PC-9 (cell line): ENCODE results near the gene FAF1. TPM values are rescaled to one million over a fixed set of nuclear protein-coding genes. Genes with fewer than 3 reads are reported as not detected.

Source experiments
- BruUV-seq: library from RNA; stranded (reverse); fragments of 400-500 nt; replicated peaks from 2 replicates; lab custom pipeline; 2021; lab: Mats Ljungman, UMichigan
- CTCF ChIA-PET: fragments of 300-600 bp; sonication (Branson Sonifier 250); formaldehyde crosslinking; loops from one replicate; lab custom pipeline; 2022; ENCODE audit warnings: antibody characterized with exemption; lab: Charles Lee
- POLR2A ChIA-PET: fragments of 300-600 bp; sonication (Branson Sonifier 250); formaldehyde crosslinking; loops from one replicate; lab custom pipeline; 2022; ENCODE audit warnings: antibody characterized with exemption; ENCODE audit not compliant: unreplicated experiment; lab: Charles Lee
- DNase-seq, 2 experiments: peaks; one replicate each; pipeline versions ENCODE4 v3.0.0 to v3.0.0-alpha.2; 2015 to 2022; ENCODE audit warnings: mixed read lengths in 1 of 2
- H2AFZ ChIP-seq: fragments of 200-600 bp; sonication (generic); 2 replicates; pipeline ENCODE4 v1.8.1; 2017; ENCODE audit warnings: antibody characterized with exemption
- H3F3A ChIP-seq: fragments of 200-600 bp; sonication (generic); 2 replicates; pipeline ENCODE4 v1.8.1; 2017; ENCODE audit warnings: antibody characterized with exemption, mild to moderate bottlenecking, low read depth; ENCODE audit not compliant: insufficient read depth
- H3K27ac ChIP-seq: fragments of 200-600 bp; sonication (generic); 2 replicates; pipeline ENCODE4 v1.6.1; 2016; ENCODE audit warnings: mixed run types
- H3K27me3 ChIP-seq: fragments of 200-600 bp; sonication (generic); 2 replicates; pipeline ENCODE4 v1.6.1; 2016; ENCODE audit warnings: low read depth, mixed run types; ENCODE audit not compliant: insufficient read depth
- H3K36me3 ChIP-seq: fragments of 200-600 bp; sonication (generic); 2 replicates; pipeline ENCODE4 v1.6.1; 2016; ENCODE audit warnings: low read depth, mixed run types
- H3K4me1 ChIP-seq: fragments of 200-600 bp; sonication (generic); replicated peaks from 2 replicates; pipeline ENCODE4 v1.6.1; 2016; ENCODE audit warnings: mixed run types; ENCODE audit not compliant: insufficient read depth
- H3K4me2 ChIP-seq: fragments of 200-600 bp; sonication (generic); 2 replicates; pipeline ENCODE4 v1.6.1; 2017; ENCODE audit warnings: mixed run types
- H3K4me3 ChIP-seq: fragments of 200-600 bp; sonication (generic); 2 replicates; pipeline ENCODE4 v1.6.1; 2016; ENCODE audit warnings: mixed run types
- H3K79me2 ChIP-seq: fragments of 200-600 bp; sonication (generic); 2 replicates; pipeline ENCODE4 v1.6.1; 2017; ENCODE audit warnings: low read depth, mixed run types
- H3K9me2 ChIP-seq: fragments of 200-600 bp; sonication (generic); 2 replicates; pipeline ENCODE4 v1.8.1; 2017; ENCODE audit warnings: mild to moderate bottlenecking; ENCODE audit not compliant: insufficient read depth
- H3K9me3 ChIP-seq: fragments of 200-600 bp; sonication (generic); 2 replicates; pipeline ENCODE4 v1.8.1; 2016; ENCODE audit warnings: low read depth; ENCODE audit not compliant: insufficient read depth
- H4K20me1 ChIP-seq: fragments of 200-600 bp; sonication (generic); 2 replicates; pipeline ENCODE4 v1.8.1; 2017; ENCODE audit not compliant: insufficient read depth
- EZH2 ChIP-seq: fragments of 200-600 bp; sonication (generic); IDR thresholded peaks from 2 replicates; pipeline ENCODE4 v1.8.0; 2017; ENCODE audit warnings: antibody characterized with exemption, low read depth
- intact Hi-C: fragments of 100-400 bp; cut with micrococcal nuclease; formaldehyde crosslinking; loops from one replicate; pipeline ENCODE4 v1.10.0; 2022; ENCODE audit not compliant: unreplicated experiment
- total RNA-seq: library from RNA; stranded (reverse); gene quantifications from 2 replicates; pipeline ENCODE4 v1.2.3, GENCODE V29; 2021
- TF ChIP-seq, protein P1 (sequence below): fragments of 200-600 bp; sonication (generic); conservative IDR thresholded peaks from 2 replicates; pipeline ENCODE4 v1.6.1; 2017; ENCODE audit warnings: mixed run types, antibody characterized with exemption, mild to moderate bottlenecking, moderate library complexity

FAF1 gene
- total RNA-seq, 1 experiment from 2014 or later = 105 TPM

GRCh38 chr1:50976890-50977574 lies 17.0 kb upstream of the FAF1 start:
- no peak overlapping the region for H3K27ac ChIP-seq
- no peaks in the 10 kb centered on the region for H3K79me2 ChIP-seq
- no peaks in the 10 kb centered on the region; the same call in 1 of the 2 replicates for H3F3A ChIP-seq
- H3K36me3 ChIP-seq = no peaks in the 10 kb centered on the region
- peaks cover 10% of the 10 kb centered on the region for H3K4me1 ChIP-seq
- ChIA-PET POLR2A (no interaction called here), CTCF (no interaction called here)
- intact Hi-C loops = no loop called here
- BruUV-seq = no TSS peak
- H2AFZ ChIP-seq = peak overlapping the region; percentile 85; the same call in 1 of the 2 replicates
- no peak for DNase-seq
- H4K20me1 ChIP-seq = no peaks in the 10 kb centered on the region
- peak overlapping the region; percentile 88 for H3K4me2 ChIP-seq
- TF ChIP-seq EZH2 = no peak
- TF ChIP-seq, protein P1, sequence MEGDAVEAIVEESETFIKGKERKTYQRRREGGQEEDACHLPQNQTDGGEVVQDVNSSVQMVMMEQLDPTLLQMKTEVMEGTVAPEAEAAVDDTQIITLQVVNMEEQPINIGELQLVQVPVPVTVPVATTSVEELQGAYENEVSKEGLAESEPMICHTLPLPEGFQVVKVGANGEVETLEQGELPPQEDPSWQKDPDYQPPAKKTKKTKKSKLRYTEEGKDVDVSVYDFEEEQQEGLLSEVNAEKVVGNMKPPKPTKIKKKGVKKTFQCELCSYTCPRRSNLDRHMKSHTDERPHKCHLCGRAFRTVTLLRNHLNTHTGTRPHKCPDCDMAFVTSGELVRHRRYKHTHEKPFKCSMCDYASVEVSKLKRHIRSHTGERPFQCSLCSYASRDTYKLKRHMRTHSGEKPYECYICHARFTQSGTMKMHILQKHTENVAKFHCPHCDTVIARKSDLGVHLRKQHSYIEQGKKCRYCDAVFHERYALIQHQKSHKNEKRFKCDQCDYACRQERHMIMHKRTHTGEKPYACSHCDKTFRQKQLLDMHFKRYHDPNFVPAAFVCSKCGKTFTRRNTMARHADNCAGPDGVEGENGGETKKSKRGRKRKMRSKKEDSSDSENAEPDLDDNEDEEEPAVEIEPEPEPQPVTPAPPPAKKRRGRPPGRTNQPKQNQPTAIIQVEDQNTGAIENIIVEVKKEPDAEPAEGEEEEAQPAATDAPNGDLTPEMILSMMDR = no peak
- H3K27me3 ChIP-seq = no peaks in the 10 kb centered on the region
- H3K4me3 ChIP-seq = peak overlapping the region; percentile 63; the same call in 1 of the 2 replicates
- no peaks in the 10 kb centered on the region for H3K9me3 ChIP-seq
- H3K9me2 ChIP-seq = no peaks in the 10 kb centered on the region

DNA sequence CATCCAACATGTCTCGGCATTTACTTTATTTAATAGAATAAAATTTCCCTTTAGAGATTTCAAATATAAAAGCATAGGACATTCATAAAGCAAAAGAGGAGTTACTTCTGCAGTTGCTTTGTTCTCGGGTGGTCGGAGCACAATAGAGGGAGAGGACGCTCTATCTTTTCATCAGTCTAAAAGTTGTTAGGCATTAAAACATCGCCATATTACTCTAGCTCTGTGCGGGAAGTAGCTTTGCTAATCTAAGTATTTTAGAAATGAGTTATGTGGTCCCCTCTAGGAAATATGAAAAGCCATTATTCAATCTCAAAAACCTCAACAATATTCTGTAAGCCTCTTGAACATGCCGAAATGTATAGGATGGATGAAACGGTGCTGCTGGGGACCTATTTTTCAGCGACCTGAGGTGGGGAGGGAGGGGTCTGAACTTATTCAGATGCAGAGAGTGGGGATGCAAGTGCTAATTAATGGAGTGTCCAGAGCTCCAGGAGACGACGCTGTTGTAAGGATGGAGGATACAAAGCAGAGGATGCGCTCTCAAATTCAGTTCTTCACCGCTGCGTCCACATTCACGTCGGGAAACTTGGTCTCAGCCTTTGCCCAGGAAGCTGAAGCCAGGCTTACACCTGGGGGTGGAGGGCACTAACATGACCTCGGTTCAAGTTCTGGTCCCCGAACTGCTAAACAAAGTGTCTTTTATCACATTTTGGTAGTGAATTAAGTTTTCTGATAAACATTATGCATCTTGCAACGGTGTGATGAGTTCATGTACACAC lies 16.2 kb upstream of the FAF1 start:
- H3F3A ChIP-seq = no peaks in the 10 kb centered on the region; the same call in 1 of the 2 replicates
- no peak overlapping the region for H3K4me3 ChIP-seq
- H2AFZ ChIP-seq = no peak overlapping the region
- no peaks in the 10 kb centered on the region for H3K36me3 ChIP-seq
- H4K20me1 ChIP-seq = no peaks in the 10 kb centered on the region
- no peaks in the 10 kb centered on the region for H3K27me3 ChIP-seq
- H3K9me3 ChIP-seq = no peaks in the 10 kb centered on the region
- ChIA-PET POLR2A (no interaction called here), CTCF (no interaction called here)
- H3K9me2 ChIP-seq = no peaks in the 10 kb centered on the region
- no peak overlapping the region for H3K4me2 ChIP-seq
- TF ChIP-seq, protein P1 = no peak
- no peak for TF ChIP-seq EZH2
- no TSS peak for BruUV-seq
- H3K4me1 ChIP-seq = peaks cover 13% of the 10 kb centered on the region
- intact Hi-C loops = no loop called here
- no peak for DNase-seq
- H3K79me2 ChIP-seq = no peaks in the 10 kb centered on the region
- no peak overlapping the region for H3K27ac ChIP-seq

DNA sequence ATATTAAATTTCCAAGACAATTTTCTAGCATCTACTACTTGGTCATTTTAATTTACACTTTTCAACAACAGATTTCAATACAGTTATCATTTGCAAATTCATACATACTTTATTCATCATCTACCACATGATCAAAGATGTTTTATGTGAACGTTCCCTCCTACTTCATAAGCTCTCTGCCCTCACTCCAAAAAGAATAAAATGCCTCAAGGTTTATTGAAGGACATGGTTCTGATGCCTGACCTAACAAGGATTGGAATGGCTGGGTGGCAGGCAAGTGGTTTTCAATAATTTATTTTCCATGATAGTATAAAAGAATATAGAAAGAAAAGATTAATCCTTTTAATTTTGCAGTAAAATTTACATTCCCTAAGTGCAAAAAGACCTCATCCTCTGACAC lies 15.4 kb upstream of the FAF1 start:
- ChIA-PET POLR2A (no interaction called here), CTCF (no interaction called here)
- Histone ChIP-seq H2AFZ (no peak overlapping the region), H3K27ac (no peak overlapping the region), H4K20me1 (no peaks in the 10 kb centered on the region), H3K36me3 (no peaks in the 10 kb centered on the region), H3K4me1 (peaks cover 22% of the 10 kb centered on the region), H3K9me2 (no peaks in the 10 kb centered on the region), H3K4me2 (no peak overlapping the region), H3K27me3 (no peaks in the 10 kb centered on the region), H3F3A (no peaks in the 10 kb centered on the region; the same call in none of the 2 replicates), H3K79me2 (no peaks in the 10 kb centered on the region), H3K4me3 (no peak overlapping the region), H3K9me3 (no peaks in the 10 kb centered on the region)
- intact Hi-C loops = no loop called here
- TF ChIP-seq EZH2 = no peak
- TF ChIP-seq, protein P1 = no peak
- no TSS peak for BruUV-seq
- DNase-seq = no peak
